ENCODE results near the gene C2CD2. TPM values are rescaled to one million over a fixed set of nuclear protein-coding genes. Genes with fewer than 3 reads are reported as not detected.

The C2CD2 gene
- total and polyA plus RNA-seq, 2 experiments from 2014 or later, result 4.5 to 16.2 TPM

DNA sequence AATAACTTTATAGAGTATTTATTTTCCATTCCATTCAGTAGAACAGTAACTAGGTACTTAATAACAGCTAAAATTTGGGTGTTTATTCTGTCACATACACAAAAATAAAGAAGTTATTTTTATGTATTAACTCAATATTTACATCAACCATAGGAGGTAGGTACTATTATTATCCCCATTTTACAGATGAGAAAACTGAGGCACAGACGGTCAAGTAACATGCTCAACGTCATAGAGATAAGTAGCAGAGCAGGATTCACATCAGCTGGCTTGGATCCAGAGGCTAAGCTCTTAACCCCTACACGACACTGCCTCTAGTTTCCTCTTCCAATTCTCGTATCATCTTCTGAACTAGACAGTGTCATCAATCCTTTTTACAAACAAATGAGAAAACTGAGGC, 47.1 kb upstream of the C2CD2 start (continued):
- TF ChIP-seq, protein P1, sequence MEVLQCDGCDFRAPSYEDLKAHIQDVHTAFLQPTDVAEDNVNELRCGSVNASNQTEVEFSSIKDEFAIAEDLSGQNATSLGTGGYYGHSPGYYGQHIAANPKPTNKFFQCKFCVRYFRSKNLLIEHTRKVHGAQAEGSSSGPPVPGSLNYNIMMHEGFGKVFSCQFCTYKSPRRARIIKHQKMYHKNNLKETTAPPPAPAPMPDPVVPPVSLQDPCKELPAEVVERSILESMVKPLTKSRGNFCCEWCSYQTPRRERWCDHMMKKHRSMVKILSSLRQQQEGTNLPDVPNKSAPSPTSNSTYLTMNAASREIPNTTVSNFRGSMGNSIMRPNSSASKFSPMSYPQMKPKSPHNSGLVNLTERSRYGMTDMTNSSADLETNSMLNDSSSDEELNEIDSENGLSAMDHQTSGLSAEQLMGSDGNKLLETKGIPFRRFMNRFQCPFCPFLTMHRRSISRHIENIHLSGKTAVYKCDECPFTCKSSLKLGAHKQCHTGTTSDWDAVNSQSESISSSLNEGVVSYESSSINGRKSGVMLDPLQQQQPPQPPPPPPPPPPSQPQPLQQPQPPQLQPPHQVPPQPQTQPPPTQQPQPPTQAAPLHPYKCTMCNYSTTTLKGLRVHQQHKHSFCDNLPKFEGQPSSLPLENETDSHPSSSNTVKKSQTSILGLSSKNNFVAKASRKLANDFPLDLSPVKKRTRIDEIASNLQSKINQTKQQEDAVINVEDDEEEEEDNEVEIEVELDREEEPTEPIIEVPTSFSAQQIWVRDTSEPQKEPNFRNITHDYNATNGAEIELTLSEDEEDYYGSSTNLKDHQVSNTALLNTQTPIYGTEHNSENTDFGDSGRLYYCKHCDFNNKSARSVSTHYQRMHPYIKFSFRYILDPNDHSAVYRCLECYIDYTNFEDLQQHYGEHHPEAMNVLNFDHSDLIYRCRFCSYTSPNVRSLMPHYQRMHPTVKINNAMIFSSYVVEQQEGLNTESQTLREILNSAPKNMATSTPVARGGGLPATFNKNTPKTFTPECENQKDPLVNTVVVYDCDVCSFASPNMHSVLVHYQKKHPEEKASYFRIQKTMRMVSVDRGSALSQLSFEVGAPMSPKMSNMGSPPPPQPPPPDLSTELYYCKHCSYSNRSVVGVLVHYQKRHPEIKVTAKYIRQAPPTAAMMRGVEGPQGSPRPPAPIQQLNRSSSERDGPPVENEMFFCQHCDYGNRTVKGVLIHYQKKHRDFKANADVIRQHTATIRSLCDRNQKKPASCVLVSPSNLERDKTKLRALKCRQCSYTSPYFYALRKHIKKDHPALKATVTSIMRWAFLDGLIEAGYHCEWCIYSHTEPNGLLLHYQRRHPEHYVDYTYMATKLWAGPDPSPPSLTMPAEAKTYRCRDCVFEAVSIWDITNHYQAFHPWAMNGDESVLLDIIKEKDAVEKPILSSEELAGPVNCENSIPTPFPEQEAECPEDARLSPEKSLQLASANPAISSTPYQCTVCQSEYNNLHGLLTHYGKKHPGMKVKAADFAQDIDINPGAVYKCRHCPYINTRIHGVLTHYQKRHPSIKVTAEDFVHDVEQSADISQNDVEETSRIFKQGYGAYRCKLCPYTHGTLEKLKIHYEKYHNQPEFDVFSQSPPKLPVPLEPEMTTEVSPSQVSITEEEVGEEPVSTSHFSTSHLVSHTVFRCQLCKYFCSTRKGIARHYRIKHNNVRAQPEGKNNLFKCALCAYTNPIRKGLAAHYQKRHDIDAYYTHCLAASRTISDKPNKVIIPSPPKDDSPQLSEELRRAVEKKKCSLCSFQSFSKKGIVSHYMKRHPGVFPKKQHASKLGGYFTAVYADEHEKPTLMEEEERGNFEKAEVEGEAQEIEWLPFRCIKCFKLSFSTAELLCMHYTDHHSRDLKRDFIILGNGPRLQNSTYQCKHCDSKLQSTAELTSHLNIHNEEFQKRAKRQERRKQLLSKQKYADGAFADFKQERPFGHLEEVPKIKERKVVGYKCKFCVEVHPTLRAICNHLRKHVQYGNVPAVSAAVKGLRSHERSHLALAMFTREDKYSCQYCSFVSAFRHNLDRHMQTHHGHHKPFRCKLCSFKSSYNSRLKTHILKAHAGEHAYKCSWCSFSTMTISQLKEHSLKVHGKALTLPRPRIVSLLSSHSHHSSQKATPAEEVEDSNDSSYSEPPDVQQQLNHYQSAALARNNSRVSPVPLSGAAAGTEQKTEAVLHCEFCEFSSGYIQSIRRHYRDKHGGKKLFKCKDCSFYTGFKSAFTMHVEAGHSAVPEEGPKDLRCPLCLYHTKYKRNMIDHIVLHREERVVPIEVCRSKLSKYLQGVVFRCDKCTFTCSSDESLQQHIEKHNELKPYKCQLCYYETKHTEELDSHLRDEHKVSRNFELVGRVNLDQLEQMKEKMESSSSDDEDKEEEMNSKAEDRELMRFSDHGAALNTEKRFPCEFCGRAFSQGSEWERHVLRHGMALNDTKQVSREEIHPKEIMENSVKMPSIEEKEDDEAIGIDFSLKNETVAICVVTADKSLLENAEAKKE (CRISPR knock-in tag; IDR thresholded peaks at IDR 0.05), result no peak
- TF ChIP-seq EZH2 (IDR thresholded peaks at IDR 0.05; ENCODE audit: low read depth, unreplicated experiment) (no peak), NANOG (IDR thresholded peaks at IDR 0.05; ENCODE audit: borderline replicate concordance) (no peak), ZNF331 (CRISPR knock-in tag; IDR thresholded peaks at IDR 0.05; ENCODE audit: low read depth) (no peak), EZH2phosphoT487 (IDR thresholded peaks at IDR 0.05; ENCODE audit: unreplicated experiment) (no peak)
- TF ChIP-seq, protein P2, sequence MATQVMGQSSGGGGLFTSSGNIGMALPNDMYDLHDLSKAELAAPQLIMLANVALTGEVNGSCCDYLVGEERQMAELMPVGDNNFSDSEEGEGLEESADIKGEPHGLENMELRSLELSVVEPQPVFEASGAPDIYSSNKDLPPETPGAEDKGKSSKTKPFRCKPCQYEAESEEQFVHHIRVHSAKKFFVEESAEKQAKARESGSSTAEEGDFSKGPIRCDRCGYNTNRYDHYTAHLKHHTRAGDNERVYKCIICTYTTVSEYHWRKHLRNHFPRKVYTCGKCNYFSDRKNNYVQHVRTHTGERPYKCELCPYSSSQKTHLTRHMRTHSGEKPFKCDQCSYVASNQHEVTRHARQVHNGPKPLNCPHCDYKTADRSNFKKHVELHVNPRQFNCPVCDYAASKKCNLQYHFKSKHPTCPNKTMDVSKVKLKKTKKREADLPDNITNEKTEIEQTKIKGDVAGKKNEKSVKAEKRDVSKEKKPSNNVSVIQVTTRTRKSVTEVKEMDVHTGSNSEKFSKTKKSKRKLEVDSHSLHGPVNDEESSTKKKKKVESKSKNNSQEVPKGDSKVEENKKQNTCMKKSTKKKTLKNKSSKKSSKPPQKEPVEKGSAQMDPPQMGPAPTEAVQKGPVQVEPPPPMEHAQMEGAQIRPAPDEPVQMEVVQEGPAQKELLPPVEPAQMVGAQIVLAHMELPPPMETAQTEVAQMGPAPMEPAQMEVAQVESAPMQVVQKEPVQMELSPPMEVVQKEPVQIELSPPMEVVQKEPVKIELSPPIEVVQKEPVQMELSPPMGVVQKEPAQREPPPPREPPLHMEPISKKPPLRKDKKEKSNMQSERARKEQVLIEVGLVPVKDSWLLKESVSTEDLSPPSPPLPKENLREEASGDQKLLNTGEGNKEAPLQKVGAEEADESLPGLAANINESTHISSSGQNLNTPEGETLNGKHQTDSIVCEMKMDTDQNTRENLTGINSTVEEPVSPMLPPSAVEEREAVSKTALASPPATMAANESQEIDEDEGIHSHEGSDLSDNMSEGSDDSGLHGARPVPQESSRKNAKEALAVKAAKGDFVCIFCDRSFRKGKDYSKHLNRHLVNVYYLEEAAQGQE (IDR thresholded peaks at IDR 0.05; ENCODE audit: unreplicated experiment), result no peak
